ENCODE measurements around the gene TOX2.

DNA sequence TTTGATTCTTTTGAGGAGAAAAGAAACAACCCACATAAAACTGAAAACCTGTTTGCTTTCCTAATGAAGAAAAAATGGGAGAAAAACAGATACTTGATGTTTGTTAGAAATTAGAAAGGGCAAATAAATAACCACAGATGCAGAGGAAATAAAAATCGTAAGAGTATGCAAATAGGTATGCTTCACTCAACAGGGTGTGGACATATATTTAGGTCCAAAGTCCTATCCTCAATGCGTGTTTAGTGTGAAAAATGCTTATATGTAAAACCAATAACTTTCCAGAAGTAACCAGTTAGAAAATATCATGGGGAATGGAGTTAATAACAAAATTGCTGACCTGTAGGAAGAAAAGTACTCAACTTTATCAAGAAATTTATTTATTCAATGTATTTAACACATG, 135.7 kb downstream of the TOX2 start:
- no peak for TF ChIP-seq CTCF (IDR thresholded peaks at IDR 0.05)
- no peak for TF ChIP-seq EP300 (IDR thresholded peaks at IDR 0.05)
